ENCODE data around the gene TULP1.

DNA sequence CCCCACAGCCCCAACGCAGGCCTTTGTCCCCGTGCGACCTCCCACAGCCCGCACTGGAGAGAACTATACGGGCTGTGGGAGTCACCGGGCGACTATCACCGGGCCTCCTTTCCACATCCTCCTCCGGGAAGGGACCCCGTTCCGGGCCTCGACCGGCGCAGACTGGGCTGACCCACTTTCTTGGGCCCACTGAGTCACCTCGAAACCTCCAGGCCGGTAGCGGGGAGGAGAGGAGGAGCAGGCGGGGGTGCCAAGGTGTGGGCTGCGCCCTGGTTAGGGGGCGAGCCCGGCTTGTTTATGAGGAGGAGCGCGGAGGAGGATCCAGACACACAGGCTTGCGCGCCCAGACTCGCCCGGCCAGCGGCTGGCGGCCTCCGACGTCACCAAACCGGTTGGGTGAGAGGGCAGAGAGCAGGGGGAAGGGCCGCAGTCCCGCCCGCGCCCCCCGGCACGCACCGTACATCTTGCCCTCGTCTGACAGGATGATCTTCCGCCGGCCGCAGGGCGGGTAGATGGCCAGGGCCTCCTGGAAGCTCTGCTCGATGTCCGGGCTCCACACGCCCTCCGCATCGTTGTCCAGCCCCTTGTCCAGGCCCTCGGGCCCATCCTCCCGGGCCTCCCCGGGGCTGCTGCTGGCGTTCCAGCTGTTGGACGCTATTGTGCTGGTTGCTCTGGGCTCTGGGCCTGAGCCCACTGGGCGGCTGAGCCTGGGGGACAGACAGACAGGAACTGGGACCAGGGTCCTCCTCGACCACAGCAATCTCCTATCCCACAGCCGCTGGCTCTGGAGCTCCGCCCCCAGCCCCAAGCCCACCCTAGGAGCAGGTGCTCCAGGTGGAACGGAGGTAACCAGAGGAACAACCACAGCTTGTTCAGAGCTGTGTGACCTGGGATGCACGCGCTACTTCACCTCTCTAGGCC is 26.4 kb downstream of the TULP1 start:
- TF ChIP-seq, protein P1, sequence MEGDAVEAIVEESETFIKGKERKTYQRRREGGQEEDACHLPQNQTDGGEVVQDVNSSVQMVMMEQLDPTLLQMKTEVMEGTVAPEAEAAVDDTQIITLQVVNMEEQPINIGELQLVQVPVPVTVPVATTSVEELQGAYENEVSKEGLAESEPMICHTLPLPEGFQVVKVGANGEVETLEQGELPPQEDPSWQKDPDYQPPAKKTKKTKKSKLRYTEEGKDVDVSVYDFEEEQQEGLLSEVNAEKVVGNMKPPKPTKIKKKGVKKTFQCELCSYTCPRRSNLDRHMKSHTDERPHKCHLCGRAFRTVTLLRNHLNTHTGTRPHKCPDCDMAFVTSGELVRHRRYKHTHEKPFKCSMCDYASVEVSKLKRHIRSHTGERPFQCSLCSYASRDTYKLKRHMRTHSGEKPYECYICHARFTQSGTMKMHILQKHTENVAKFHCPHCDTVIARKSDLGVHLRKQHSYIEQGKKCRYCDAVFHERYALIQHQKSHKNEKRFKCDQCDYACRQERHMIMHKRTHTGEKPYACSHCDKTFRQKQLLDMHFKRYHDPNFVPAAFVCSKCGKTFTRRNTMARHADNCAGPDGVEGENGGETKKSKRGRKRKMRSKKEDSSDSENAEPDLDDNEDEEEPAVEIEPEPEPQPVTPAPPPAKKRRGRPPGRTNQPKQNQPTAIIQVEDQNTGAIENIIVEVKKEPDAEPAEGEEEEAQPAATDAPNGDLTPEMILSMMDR (IDR thresholded peaks at IDR 0.05 in 4 of 5, conservative IDR thresholded peaks at IDR 0.05 in 1 of 5), result no peak
- TF ChIP-seq POLR2A (IDR thresholded peaks at IDR 0.05), result no peak

Data from gastrocnemius medialis (tissue), 4 donors.